Endometrium (tissue), 2 donors: ENCODE data around the gene PDZD7.

Experiments used
- FAIRE-seq: peaks from 2 replicates; lab custom pipeline; 2012; peaks lifted over from hg19 to GRCh38; lab: Jason Lieb, UNC
- donor health status: control.
- donor health status: control.

The PDZD7 gene

DNA sequence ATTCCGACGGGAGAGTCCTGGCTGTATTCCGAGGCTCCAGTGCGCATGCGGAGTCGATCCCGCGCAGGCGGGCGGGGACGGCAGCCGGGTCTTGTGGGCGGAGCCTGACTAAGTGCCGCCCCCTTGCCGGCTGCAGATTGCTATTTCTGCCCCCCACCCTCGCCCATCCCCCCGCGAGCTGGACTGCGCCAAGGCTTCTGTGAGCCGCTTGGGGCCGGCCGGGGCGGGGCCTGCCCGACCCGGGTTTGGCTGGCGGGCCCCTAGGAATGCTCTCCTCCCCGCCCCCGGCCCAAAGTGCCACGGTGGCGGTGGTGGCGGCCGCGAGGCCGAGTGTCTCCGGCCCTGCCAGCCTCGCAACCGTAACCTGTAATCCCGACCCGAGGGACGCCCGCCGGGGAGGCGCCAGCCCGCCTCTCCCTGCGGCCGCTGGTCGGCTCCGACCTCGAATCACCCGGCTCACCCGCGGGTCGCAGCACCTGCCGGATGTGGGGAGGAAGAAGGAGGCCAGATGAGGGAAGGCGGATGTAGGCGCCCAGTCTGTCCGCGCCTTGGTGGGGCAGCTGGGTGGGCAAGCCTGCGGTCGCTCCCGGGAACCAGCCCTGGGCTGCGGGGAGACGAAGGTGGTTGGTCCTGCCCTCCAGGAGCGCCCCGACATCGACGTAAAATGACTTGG, 30.2 kb upstream of the PDZD7 start:
- no peak for FAIRE-seq

DNA sequence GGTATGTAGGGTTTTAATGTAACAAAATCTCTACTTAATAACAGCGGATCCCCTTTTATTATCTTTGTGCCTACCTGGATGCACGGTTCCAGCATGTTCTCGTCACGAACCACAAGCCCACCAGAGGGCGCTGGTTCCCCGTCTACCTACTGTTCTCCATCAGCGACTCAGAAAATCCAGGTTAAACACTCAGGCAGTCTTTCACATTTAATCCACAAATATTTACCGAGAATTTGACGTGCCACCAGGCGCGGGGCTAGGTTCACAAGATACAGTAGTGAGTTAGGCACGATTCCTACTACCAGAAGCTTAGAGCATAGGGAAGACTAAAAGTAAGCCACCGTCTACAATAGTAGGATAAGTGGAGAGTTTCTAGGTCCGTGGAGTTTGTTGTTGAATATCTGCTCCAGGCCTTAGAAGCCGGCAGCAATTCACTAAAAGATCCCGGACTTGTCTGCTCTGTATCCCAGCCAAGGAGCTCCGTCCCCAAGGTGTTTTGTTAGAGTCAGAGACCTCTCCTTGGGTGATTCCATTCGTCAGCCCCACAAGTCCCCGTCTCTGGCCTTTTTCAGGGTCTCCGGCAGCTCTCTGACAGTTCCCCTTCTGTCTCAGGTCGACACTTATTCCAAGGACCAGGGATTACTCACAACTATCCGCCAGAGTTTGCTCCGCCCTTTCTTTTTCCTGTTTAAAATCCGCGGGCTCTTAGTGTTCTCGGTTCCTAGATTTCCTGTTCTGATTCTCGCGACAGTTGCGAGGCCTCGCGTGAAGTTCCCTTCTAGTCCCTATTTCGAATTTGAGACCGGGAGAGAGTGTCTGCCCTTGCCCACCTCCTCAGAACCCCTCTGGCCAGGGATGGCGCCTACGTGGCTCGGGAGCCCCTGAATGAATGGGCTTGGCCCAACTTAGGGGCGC, 29.4 kb upstream of the PDZD7 start:
- no peak for FAIRE-seq

DNA sequence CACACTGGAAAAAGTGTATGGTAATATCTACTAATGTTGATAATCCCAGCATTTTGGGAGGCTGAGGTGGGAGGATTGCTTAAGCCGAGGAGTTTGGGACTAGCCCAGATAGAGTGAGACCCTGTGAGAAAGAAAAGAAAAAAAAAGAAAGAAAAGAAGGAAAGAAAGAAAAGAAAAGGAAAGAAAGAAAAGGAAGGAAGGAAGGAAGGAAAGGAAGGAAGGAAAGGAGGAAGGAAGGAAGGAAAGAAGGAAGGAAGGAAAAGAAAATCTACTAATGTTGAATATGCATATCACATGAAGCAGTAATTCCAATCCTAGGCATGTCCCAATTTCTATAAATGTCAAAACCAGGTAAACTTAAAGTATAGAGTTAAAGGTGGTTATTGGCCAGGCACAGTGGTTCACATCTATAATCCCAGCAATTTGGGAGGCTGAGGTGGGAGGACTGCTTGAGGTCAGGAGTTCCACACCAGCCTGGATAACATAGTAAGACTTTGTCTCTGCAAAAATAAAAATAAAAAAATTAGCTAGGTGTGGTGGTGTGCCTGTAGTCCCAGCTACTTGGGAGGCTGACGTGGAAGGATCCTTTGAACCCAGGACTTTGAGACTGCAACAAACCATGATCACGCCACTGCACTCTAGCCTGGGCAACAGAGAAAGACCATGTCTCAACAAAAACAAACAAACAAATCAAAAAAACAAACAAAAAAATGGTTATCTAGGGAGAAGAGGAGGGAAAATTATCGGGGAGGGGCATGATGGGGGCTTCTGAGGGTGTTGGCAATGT, 25.6 kb upstream of the PDZD7 start:
- no peak for FAIRE-seq

DNA sequence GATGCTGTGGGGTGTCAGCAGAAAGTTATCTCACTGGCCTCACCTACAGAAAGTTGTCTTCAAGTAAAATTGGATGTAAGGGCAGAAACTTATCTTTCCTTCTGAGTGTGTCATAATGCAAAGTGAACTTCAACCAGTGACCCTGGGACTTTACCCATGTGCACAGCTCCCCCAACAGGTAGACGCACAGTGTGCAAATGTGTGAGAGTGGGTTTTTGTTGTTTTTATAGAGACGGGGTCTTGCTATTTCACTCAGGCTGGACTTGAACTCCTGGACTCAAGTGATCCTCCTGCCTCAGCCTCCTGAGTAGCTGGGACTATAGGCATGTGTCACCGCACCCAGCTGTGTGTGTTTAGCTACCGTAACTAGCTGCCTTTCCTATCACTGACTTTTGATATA, 24.5 kb upstream of the PDZD7 start:
- FAIRE-seq = no peak

DNA sequence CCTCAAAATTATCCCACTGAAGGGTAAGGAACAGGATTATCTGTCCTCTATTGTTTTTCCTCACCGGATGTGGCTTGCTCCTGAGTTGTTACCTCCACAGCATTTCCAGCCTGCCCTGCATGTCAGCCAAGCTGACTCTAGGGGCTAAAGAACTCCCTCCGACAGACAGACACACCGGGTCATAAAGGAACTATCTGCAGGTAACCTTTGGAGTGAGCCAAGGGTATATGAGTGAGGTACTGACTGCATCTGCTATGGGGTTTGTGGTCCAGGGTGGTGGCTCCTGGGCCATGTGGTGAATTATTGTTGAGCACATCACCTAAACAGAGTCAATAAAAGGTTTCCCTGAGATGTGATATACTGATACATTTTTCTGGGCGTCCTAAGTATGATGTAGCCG, 23.9 kb upstream of the PDZD7 start:
- no peak for FAIRE-seq

DNA sequence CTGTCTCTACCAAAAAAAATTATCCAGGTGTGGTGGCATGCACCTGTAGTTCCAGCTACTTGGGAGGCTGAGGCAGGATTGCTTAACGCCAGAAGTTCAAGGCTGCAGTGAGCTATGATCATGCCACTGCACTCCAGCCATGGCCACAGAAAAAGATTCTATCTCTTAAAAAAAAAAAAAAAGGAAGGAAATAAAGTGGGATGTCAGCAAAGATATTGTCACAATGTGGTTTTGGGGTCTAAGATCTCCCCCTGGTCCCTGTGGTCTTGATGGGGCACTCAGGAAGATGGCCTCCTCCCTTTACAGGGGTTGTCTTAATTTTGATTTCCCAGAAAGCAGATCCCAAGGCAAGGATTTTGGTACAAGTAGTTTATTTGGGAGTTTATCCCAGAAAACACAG, 23.4 kb upstream of the PDZD7 start:
- no peak for FAIRE-seq

DNA sequence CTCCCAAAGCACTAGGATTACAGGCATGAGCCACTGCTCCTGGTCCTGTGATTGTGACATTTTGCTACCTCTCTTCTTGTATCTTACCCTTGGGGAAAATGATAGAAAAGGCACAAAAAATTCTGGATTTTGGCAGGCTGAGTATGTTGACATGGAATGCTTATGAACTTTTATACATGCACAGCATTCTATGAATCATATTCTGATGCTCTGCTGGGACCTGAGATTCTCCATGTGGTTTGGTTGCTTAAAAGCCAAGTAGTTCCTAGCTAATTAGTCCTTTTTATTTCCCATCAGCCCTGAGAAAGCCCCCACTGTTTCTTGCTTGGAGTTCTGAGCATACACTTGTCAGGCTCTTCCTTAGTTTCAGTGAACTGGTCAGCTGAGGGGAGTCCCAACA, 22.6 kb upstream of the PDZD7 start:
- FAIRE-seq = no peak

DNA sequence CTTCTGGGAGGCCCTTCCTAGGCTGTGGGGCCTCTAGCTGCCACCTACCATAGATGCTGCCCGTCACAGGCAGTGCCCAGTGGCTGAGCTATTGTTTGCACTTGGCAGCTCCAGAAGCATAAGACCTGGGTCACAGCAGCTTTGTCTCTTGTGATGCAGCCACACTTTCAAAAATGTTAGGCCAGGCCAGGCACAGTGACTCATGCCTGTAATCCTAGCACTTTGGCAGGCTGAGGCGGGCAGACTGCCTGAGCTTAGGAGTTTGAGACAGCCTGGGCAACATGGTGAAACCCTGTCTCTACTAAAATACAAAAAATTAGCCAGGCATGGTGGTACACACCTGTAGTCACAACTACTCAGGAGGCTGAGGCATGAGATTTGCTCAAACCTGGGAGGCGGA, 21.4 kb upstream of the PDZD7 start:
- FAIRE-seq = no peak

DNA sequence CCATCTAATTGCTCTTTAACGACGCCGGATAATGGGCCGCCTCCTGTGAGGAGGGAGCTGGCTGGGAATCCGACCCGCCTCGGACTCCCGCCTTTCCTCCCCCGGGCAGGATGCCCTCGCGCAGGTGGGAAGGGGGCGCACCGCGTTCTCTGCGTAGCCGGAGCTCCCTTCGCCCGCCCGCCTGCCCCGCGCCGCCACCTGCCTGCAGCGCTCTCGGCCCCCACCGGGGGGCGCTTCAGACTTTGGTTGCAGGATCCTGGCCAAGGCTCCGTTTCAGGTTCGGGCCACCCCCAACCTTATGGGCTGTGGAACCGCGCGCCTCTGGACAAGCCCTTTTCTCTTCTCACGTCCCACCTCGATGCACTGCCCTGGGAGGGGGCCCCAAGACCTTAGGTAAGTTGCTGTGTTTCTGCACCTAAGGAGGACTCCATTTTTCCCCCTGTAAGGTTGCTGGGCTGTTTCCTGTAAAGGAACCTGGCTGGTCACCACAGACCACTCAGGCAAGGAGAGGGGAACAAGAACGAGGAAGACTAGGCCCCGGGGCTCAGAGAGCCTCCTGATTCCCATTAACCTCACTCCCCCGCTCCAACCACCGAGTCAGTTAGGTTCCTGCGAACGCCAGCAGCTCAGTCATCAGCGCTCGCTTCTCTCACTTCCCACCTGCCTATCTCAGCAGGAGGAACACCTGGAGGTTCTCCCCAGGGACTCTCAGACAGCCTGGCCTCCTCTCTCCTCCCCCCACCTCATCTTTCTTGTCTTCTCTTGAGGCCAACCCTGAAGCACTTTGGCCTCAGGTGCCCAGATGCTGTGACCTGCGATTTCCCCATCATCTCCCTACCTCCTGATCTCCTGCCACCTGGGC, 19.5 kb upstream of the PDZD7 start:
- no peak for FAIRE-seq

DNA sequence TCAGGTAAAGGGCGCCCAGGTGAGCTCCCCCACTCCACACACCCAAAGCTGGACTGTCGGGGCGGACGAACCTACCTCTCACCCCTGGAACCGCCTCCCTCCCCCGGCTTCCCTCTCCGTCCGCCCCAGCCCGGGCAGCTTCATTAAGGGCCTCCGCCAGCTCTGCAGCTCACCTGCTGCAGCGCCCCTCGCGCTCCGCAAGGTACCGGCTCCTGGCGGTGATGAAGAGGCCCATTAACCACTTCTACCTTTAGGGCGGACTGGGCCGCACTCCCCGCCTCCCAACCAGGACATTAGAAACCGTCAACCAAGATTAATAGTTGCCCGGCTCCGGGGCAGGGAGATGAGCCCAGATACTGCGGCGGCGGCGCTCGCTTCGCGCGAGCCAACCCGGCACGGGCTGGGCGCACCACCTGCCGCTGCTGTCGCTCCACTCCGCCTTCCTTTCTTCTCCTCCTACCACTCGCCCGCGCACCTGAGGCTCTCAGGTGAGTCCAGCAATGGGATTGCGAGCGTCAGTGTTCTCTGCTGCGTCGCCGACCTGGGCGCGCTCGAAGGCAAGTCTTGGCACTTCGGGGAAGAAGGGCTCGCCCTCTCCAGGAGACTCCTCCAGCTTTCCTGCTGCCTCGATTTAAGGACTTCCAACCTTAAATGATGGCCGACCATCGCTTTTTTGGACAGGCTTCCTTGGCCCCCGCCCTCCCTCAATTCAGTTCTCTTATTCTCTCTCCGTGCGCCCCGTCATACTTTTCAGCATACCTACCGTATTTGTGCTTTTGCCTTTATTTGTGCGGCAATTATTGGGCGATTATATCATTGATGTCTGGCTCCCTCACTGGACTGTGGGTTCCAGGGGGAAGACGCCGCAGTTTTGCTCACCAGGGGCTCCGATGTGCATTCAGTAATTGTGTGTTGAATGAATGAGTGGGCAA, 17.3 kb upstream of the PDZD7 start:
- FAIRE-seq = no peak

DNA sequence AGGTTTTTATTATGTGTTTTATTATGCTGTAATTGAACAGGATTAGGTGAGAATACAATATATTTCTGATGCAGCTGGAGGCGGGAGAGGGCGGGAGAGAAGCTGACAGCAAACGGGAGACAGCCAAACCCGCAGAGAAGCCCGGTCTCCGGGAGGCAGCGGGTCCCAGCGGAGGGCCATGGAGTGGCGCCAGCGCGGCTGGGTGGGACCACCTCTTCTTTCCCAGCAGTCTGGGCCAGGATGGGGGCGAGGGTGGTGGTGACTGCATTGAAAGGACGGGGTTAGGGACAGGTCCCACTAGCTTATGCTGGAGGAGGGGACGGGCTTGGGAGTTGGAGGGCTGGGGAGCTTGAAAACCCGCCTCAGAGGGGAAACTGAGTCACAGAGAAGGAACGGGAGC, 16.3 kb upstream of the PDZD7 start:
- no peak for FAIRE-seq

DNA sequence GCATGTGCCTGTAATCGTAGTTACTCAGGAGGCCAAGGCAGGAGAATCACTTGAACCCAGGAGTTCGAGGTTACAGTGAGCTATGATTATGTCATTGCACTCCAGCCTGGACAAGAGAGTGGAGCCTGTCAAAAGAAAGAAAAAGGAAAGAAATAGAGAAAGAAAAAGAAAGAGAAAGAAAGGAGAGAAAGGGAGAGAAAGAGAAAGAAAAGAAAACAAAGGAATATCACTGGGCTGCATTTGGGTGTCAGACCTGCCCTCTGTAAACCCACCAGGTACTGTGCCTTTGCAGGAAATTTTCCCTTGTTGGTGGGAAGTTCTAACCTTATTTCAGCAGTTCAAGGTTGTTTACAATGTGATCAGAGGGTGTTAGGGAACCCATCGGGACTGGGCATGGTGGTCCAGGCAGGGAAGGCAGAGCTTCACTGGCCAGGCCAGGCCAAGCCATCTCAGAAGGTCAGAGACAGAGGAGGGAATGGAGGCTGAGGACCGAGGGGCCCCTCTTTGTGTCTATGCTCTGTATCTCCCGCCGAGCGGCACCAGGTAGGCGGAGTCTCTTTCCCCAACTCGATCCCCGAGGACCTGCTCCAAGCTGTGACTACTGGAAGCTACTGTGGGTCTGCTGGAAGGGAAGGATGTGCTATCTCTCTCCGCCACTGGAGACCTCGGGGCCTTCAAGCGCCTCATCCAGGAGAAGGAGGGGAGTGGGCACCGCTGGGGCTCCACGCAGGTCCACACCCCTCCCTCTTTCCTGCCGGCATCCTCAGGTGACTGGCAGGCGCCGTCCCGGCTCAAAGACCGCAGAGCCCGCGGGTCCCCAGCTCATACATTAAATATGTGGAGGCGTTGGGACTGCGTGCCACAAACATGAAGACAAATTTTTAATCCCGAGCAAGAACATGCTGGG, 15.7 kb upstream of the PDZD7 start:
- no peak for FAIRE-seq

DNA sequence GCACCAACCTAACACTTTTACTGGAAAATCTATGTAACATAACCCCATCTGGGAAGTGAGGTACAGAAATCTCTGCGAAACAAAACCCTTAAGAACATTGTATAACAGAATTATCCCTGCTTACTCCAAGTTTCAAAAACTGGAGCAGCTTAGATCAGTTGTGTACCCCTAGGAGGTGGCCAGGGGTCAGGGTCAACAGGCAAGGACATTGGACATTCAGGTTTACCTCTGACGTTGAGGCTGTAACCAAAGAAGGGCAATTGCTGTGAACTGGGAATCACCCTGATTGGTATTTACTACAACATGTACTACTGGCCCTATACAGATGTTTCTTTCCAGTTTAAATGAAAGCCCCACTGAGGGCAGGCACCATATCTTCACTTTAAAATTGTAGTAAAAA, 13.2 kb upstream of the PDZD7 start:
- FAIRE-seq = no peak

DNA sequence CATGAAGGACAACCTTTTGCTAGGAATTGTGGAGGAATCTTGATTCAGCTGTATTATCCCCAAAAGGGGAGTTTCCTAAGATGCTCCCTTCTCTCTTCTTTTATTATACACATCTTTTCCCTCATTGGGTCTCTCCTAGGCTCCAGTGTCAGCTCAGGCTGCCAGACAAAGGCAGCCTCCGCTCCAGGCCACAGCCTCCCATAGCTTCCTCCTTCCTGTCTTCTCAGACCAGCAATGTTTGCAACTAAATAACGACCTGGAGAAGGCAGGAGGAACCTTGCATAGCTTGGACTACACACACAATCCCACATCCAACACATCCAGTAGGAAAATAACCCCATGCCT, 12.4 kb upstream of the PDZD7 start:
- FAIRE-seq = no peak

DNA sequence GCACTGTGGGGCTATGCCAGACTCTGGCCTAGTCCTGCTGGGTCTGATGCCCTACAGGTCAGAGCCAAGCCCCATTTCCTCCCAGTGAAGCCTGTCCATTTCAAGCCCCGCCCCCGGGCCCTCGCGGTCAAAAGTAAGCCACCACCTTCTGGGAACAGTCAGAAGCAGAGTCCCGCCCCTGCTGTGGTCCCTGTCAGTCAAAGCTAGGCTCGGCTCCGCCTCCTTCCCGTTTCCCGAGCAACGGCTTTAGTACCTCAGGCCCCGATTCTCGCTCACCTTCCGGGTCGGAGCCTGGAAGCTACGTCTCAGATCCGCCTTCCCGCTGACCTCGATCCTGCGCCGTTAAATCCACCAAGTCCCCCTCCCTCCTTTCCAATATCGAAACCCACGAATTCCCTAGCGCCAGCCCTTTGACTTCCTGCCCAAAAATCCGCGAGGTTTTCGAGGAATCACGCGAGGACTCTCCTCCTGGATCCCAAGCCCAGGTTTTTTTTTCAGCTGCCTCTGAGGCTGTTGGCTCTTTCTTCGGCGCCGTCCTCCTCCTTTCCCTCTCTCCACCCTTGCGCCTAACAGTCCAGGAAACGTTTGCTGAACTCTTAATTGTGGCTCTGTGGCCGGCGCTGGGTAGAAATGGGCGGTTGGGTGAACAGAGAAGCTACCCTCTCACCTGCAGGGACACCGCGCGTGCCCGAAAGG, 11.9 kb upstream of the PDZD7 start:
- FAIRE-seq = peak; percentile 92

DNA sequence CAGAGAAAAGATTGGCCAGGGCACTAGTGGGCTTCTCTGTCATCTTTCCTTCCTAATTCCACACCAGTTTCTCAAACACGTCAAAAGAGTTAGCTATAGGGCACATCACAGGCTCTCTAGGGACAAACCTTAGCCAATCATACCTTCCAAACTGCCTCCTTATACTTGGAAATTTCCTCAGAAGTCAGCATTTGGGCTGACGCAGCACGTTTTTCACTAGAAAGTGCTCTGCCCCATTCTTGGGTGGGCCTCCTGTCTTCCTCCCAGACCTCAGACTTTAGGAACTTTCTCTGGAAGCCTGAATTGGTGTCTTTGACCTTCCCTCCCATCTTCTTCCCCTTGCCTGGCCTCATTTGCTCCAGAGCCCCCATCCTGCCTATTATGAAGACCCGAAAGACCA, 11.2 kb upstream of the PDZD7 start:
- FAIRE-seq = no peak

DNA sequence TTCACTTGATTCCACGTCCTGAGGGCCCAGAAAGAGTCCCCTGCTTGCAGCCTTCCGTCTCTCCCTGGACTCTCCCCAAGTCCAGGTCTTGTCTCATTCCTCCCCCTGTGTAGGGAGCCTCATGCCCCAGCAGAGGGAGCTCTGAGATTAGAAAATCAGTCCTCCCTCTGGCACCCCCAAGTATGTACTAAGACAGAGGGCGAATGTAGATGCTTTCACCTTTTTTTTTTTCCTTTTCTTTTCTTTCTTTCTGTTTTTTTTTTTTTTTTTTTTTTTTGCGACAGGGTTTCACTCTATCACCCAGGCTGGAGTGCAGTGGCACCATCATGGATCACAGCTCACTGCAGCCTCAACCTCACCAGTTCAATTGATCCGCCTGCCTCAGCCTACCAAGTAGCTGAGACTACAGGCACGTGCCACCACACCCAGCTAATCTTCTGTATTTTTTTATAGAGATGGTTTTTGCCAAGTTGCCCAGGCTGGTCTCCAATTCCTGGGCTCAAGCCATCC, 10.4 kb upstream of the PDZD7 start:
- FAIRE-seq = peak; percentile 88

DNA sequence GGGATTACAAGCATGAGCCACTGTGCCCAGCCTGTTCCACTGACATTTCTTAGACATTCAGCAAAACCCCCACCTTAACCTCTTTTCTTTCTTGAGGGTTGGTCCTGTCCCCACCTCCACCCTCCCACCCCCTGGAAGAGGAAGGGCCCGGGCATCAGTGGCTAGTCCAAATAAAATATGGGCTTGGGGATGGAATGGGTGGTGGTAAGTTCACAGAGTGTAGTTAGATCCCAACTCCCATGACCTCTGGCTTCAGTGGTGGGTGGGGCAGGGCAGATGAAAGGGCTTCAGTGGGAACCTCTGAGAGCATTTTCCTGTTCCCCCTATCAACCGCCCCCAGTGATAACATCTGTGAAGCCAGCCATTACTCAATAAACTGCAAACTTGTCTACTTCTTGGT, 9.9 kb upstream of the PDZD7 start:
- no peak for FAIRE-seq

DNA sequence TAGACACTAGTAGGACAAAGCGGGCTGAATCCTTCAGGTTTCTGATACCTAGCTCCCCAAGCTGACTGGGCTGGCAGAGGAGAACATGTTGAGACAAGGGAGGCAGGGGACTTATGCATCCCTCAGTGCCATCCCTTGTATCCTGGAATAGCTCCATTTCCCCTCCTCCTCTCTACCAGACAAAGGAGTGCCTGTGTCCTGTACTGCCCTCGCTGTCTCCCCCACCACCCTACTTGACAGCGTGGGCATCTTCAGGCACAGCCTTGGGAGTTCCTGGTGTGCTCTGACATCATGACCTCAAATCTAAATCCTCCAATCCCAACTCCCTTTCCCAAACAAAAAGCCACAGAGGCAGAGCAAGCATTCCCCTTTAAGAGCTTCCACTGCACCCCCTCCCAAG, 9.1 kb upstream of the PDZD7 start:
- no peak for FAIRE-seq
